ENCODE measurements around the gene REEP6.

Gene REEP6

DNA sequence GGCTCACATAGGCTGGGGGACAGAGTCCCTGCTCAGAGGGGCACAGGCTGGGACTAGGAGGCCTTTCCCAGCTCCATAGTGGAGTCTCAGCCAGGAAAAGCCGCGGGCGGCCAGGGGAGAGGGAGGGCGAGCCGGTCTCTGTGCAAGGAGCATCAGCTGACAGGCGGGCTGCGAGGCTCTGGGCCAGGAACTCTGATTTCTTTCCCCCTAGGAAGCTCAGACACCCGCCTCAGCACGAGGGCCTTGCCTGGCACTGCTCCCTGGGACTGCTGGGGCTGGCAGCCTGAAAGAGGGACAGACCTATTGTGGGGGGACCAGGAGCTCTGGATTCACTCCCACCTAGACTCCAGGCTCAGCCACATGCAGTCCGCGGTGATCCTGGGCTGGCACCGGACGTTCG is 30.7 kb downstream of the REEP6 start:
- TF ChIP-seq, protein P1, sequence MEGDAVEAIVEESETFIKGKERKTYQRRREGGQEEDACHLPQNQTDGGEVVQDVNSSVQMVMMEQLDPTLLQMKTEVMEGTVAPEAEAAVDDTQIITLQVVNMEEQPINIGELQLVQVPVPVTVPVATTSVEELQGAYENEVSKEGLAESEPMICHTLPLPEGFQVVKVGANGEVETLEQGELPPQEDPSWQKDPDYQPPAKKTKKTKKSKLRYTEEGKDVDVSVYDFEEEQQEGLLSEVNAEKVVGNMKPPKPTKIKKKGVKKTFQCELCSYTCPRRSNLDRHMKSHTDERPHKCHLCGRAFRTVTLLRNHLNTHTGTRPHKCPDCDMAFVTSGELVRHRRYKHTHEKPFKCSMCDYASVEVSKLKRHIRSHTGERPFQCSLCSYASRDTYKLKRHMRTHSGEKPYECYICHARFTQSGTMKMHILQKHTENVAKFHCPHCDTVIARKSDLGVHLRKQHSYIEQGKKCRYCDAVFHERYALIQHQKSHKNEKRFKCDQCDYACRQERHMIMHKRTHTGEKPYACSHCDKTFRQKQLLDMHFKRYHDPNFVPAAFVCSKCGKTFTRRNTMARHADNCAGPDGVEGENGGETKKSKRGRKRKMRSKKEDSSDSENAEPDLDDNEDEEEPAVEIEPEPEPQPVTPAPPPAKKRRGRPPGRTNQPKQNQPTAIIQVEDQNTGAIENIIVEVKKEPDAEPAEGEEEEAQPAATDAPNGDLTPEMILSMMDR (IDR thresholded peaks at IDR 0.05; ENCODE audit: low read length): no peak
- TF ChIP-seq EZH2phosphoT487 (IDR thresholded peaks at IDR 0.05; ENCODE audit: low read length) (no peak), EZH2 (optimal IDR thresholded peaks at IDR 0.05; ENCODE audit: low read depth, low read length) (no peak)
- DNase-seq: no peak
- peaks cover 79% of the 10 kb centered on the region for H3K27me3 ChIP-seq (replicated peaks; ENCODE audit: insufficient read depth, low read length)

DNA sequence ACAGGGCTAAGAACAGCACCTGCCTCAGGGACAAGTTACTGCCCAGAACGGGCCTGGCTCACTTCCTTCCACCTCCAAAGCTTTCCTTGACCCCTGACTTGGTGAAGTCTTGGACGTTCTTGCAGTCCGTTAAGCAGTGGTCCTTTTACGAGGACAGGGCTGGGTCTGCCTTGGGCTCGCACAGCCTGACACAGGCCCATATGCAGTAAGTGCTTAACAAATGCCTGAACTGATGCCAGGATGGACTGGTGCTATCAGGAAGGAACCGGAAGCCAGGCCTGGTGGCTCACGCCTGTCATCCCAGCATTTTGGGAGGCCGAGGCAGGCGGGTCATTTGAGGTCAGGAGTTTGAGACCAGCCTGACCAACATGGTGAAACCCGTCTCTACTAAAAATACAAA is 31.1 kb downstream of the REEP6 start:
- Histone ChIP-seq H3K36me3 (replicated peaks; ENCODE audit: insufficient read depth, low read length) (no peaks in the 10 kb centered on the region), H3F3A (ENCODE audit: insufficient read depth, low read length) (no peaks in the 10 kb centered on the region), H4K20me1 (ENCODE audit: insufficient read depth, low read length) (no peaks in the 10 kb centered on the region), H3K4me3 (ENCODE audit: low read length) (no peak overlapping the region), H3K79me2 (ENCODE audit: low read length) (no peaks in the 10 kb centered on the region), H3K9ac (ENCODE audit: low read length) (no peak overlapping the region), H3K4me2 (ENCODE audit: low read depth, low read length) (no peak overlapping the region), H2AFZ (ENCODE audit: low read length) (no peak overlapping the region), H3K27me3 (replicated peaks; ENCODE audit: insufficient read depth, low read length) (peaks cover 82% of the 10 kb centered on the region), H3K9me3 (replicated peaks; ENCODE audit: insufficient read depth, low read length) (no peaks in the 10 kb centered on the region), H3K9me2 (replicated peaks; ENCODE audit: insufficient read depth, low read length) (no peaks in the 10 kb centered on the region), H3K4me1 (ENCODE audit: low read length) (peaks cover 8% of the 10 kb centered on the region; the same call in 1 of the 2 replicates), H3K27ac (ENCODE audit: low read length) (no peak overlapping the region)
- DNase-seq: no peak
- TF ChIP-seq, protein P1 (IDR thresholded peaks at IDR 0.05; ENCODE audit: low read length): no peak
- no peak for TF ChIP-seq EZH2 (optimal IDR thresholded peaks at IDR 0.05; ENCODE audit: low read depth, low read length)
- no peak for TF ChIP-seq EZH2phosphoT487 (IDR thresholded peaks at IDR 0.05; ENCODE audit: low read length)

More for the DNA sequence above, 30.7 kb downstream of the REEP6 start:
- no peak overlapping the region for H3K4me2 ChIP-seq (ENCODE audit: low read depth, low read length)
- H3F3A ChIP-seq (ENCODE audit: insufficient read depth, low read length): no peaks in the 10 kb centered on the region
- no peaks in the 10 kb centered on the region for H3K79me2 ChIP-seq (ENCODE audit: low read length)
- peaks cover 8% of the 10 kb centered on the region; the same call in 1 of the 2 replicates for H3K4me1 ChIP-seq (ENCODE audit: low read length)
- H3K36me3 ChIP-seq (replicated peaks; ENCODE audit: insufficient read depth, low read length): no peaks in the 10 kb centered on the region
- no peak overlapping the region for H3K9ac ChIP-seq (ENCODE audit: low read length)
- no peak overlapping the region for H3K27ac ChIP-seq (ENCODE audit: low read length)
- H3K9me2 ChIP-seq (replicated peaks; ENCODE audit: insufficient read depth, low read length): no peaks in the 10 kb centered on the region
- H3K9me3 ChIP-seq (replicated peaks; ENCODE audit: insufficient read depth, low read length): no peaks in the 10 kb centered on the region
- H3K4me3 ChIP-seq (ENCODE audit: low read length): no peak overlapping the region
- H4K20me1 ChIP-seq (ENCODE audit: insufficient read depth, low read length): no peaks in the 10 kb centered on the region
- H2AFZ ChIP-seq (ENCODE audit: low read length): no peak overlapping the region

DNA sequence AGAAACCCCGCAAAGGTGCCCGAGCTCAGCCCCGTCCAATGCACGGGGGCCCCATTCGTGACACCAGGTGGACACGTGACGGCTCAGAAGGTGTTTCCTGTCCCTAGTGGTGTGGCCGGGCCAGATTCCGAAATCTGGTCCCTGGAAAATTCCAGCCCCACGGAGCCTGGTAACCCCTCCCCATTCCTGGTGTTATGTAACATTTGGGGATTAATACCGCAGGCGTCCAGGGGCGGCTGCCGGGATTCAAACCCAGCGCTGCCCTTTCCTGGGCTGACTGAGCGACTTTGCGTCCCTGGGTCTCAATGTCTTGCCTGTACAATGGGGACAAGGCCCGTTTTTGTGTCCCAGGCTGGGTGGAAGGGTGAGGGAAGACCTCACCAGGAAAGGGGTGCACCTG is 31.9 kb downstream of the REEP6 start:
- Histone ChIP-seq H3K4me1 (ENCODE audit: low read length) (peaks cover 8% of the 10 kb centered on the region; the same call in 1 of the 2 replicates), H3K4me3 (ENCODE audit: low read length) (no peak overlapping the region), H3K79me2 (ENCODE audit: low read length) (no peaks in the 10 kb centered on the region), H3K27ac (ENCODE audit: low read length) (no peak overlapping the region), H3K9ac (ENCODE audit: low read length) (no peak overlapping the region), H3K9me3 (replicated peaks; ENCODE audit: insufficient read depth, low read length) (no peaks in the 10 kb centered on the region), H2AFZ (ENCODE audit: low read length) (no peak overlapping the region), H3K36me3 (replicated peaks; ENCODE audit: insufficient read depth, low read length) (no peaks in the 10 kb centered on the region), H3F3A (ENCODE audit: insufficient read depth, low read length) (no peaks in the 10 kb centered on the region), H3K27me3 (replicated peaks; ENCODE audit: insufficient read depth, low read length) (peaks cover 87% of the 10 kb centered on the region), H3K4me2 (ENCODE audit: low read depth, low read length) (no peak overlapping the region), H3K9me2 (replicated peaks; ENCODE audit: insufficient read depth, low read length) (no peaks in the 10 kb centered on the region), H4K20me1 (ENCODE audit: insufficient read depth, low read length) (no peaks in the 10 kb centered on the region)
- DNase-seq: no peak
- TF ChIP-seq EZH2phosphoT487 (IDR thresholded peaks at IDR 0.05; ENCODE audit: low read length): no peak
- TF ChIP-seq EZH2 (optimal IDR thresholded peaks at IDR 0.05; ENCODE audit: low read depth, low read length): no peak
- TF ChIP-seq, protein P1 (IDR thresholded peaks at IDR 0.05; ENCODE audit: low read length): no peak

Data from MM.1S (cell line).